RCC 7860 (cell line): ENCODE data around the gene CCDC83.

Experiments
- DNase-seq: peaks from one replicate; pipeline ENCODE4 v3.0.0-alpha.2; 2015; ENCODE audit warnings: low spot score
- FAIRE-seq: peaks from 2 replicates; lab custom pipeline; 2012; peaks lifted over from hg19 to GRCh38; lab: Jason Lieb, UNC

The CCDC83 gene

DNA sequence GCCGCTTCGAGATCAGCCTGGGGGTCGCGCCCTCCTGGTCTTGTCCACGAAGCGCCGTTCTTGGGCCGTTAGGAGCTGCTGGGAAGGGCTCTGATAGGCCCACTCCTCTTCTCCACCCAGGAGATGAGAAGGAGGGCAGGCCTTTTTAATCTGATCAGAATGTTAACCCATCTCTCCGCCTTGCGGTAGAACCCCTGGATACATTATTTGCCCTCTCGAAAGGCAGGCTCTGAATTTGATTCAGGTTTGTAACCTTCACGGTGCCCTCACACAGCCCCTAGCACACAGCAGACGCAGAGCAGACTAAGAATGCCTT is at the start of gene CCDC83:
Gene CCDC83 (plus strand): TSS at position 43 of the 316 bp plus-strand sequence. CDS start 9,741 bp downstream, outside the sequence.
- FAIRE-seq (no peak), DNase-seq (no peak)

DNA sequence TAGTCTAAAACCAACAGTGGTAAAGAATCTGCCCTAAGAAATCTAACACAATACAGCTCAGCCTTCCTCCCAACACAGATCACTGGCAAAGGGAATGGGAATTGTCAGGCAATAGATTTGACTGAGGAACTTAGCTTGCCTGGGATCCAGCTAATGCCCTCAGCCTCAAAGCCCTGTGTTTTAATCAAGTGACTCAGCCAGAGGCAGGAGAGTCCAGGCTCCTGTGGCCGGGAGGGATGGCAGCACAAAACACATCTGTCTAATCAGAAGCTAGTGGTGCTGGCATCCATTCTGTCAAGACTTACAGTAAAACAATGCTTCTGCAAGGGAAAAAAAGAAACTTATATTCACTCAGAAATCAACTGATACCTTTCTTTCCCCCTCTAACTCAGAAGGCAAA is 49.8 kb upstream of the CCDC83 start:
- no peak for DNase-seq
- FAIRE-seq: no peak

DNA sequence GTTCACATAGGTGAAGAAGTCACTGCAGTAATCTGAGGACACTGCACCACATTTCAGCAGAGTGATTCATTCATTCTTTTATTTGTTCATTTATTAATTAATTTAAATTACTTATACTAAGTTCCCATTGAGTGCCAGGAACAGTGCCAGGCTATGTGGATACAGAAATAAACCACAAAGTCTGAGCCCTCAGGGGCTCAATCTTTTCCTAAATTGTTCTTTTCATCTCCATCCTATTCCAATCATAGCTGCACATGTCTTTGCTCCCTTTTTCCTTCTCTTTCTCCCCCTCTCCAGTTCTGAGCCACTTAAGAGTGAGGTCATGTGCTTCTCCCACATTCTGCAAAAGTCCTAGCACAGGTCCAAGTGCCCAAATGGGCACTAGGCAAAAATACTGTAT is 49.2 kb upstream of the CCDC83 start:
- DNase-seq (no peak), FAIRE-seq (no peak)

DNA sequence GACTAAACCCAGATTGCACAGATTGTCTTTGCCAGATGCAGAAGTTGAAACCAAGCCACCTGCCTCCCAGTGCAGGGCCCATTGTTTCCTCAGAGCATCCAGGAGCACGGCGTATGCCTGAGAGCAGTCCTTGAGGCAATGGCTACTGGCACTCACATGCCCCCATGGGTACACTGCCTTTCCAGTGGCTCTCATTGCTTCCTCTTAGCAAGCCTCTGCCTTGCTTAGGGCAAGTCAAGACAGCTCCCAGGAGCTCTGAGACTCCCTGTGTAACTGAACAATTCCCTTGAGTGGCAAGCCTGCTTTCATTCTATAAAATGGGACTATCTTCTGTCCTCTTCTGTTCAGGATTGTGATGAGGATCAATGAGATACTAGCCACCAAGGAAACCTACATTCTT is 48.3 kb upstream of the CCDC83 start:
- no peak for DNase-seq
- FAIRE-seq: no peak

GRCh38 chr11:85809191-85809590 is 46.0 kb upstream of the CCDC83 start:
- FAIRE-seq (no peak), DNase-seq (no peak)

DNA sequence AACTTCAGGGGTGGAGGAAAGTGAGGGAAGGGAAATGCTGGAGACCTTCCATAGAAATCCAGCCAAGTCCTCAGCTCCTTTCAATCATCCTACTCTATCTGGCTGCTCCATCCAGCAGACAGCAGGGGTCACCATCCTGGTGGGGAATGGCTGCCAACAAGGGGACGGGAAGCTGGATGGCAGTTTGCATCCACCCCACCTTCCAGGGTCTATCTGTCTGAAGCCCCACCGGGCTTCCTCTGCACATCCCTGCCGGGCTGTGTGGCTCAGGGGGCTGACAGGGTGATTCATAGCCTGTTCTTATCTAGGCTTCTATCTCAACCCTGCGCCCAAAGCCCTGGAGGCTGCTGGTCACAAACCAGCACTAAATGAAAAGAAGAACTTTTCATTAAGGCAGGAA is 45.3 kb upstream of the CCDC83 start:
- DNase-seq (no peak), FAIRE-seq (no peak)

DNA sequence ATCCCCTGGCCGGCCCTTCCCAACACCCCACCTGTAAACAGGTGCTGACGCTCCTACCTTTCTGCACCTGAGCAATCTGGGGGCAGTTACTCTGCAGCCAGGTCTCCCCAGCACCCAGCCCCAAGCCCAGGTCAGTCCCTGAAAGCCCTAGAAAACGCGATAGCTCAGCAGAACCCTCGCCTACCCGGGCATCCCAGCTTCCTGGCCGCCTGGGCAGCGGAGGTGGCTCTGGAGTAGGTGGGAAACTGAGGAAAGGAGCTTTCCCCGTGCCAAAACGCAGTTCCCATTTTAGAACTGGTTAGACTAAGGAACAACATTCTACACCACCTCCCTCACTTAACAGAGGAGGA is 44.7 kb upstream of the CCDC83 start:
- no peak for FAIRE-seq
- DNase-seq: no peak

GRCh38 chr11:85810871-85811611 is 44.1 kb upstream of the CCDC83 start, which contains the start of gene SYTL2:
TSS of gene SYTL2 (minus strand) at chr11:85811141. CDS start at chr11:85757725, 53,416 bp downstream.
- no peak for FAIRE-seq

DNA sequence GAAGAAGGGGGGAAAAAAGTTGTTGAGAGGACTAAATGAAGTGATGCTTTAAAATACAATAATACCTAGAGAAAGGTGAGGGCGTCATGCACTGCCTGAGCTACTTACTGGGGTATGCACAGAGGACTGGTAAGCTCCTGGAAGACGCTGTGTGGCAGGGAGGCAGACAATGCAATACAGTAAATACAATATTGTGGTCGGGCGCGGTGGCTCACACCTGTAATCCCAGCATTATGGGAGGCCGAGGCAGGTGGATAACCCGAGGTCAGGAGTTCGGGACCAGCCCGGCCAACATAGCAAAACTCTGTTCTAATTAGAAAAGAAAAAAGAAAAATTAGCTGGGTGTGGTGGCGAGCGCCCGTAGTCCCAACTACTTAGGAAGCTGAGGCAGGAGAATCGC is 43.6 kb upstream of the CCDC83 start:
- FAIRE-seq (no peak), DNase-seq (no peak)

More at GRCh38 chr11:85810871-85811611, 44.1 kb upstream of the CCDC83 start, which contains the start of gene SYTL2:
- DNase-seq: no peak

DNA sequence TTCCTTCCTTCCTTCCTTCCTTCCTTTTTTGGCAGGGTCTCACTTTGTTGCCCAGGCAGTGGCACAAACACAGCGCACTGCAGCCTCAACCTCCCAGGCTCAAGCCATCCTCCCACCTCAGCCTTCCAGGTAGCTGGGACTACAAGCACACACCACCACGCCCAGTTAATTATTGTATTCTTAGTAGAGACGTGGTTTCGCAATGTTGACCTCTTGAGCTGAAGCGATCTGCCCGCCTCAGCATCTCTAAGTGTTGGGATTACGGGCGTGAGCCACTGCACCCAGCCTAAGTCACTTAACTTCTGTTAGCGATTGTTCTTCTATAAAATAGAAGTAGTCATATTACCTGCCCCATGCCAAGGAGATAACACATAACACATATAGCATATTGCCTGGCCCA is 41.5 kb upstream of the CCDC83 start:
- DNase-seq (no peak), FAIRE-seq (no peak)

GRCh38 chr11:85815186-85815931 is 39.8 kb upstream of the CCDC83 start:
- DNase-seq: peak; percentile 8
- FAIRE-seq: peak; percentile 27

DNA sequence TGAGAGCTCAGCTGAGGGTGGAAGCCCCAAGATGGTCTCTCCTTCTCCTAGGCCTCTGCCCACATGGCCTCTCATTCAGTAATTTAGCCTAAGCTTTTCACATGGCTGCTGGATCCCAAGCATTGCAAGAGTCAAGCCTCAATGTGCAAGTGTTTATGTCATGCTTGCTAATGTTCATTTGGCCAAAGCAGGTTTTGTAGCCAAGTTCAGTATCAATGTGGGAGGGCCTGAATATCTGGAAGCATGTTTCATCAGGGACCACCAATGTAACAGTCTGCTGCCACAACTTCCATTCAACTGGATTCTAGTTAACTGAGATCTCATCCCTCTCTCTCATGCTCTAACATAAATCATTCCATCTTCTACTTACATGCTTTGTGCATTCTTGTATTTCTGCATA is 35.7 kb upstream of the CCDC83 start:
- FAIRE-seq (no peak), DNase-seq (no peak)

- peak; percentile 52 for DNase-seq
These were observed 33.5 kb upstream of the CCDC83 start for GRCh38 chr11:85821636-85822035.

DNA sequence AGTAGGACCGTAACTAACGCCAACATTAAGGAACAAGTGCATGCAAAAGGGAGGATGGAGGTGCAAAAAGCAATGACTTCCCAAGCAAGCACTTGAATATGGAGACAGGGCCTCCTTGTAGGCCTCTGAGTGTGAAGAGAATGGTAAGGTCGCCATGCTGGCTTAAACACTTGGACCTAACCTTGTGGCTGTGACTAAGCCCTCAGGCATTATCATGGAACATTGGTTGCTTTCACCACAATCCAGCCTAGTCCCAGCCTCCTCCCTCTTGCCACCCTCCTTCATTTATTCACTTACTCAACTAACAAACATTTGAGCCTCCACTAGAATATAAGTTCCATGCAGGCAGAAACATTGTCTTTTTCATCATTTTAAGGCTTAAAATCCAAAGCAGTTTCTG is 32.4 kb upstream of the CCDC83 start:
- DNase-seq (peak; percentile 74), FAIRE-seq (peak; percentile 90)

More at GRCh38 chr11:85821636-85822035, 33.5 kb upstream of the CCDC83 start:
- no peak for FAIRE-seq

GRCh38 chr11:85823816-85824215 is 31.4 kb upstream of the CCDC83 start:
- DNase-seq (no peak), FAIRE-seq (no peak)

- FAIRE-seq: no peak
- no peak for DNase-seq
These were observed 29.6 kb upstream of the CCDC83 start for GRCh38 chr11:85825616-85826015.

DNA sequence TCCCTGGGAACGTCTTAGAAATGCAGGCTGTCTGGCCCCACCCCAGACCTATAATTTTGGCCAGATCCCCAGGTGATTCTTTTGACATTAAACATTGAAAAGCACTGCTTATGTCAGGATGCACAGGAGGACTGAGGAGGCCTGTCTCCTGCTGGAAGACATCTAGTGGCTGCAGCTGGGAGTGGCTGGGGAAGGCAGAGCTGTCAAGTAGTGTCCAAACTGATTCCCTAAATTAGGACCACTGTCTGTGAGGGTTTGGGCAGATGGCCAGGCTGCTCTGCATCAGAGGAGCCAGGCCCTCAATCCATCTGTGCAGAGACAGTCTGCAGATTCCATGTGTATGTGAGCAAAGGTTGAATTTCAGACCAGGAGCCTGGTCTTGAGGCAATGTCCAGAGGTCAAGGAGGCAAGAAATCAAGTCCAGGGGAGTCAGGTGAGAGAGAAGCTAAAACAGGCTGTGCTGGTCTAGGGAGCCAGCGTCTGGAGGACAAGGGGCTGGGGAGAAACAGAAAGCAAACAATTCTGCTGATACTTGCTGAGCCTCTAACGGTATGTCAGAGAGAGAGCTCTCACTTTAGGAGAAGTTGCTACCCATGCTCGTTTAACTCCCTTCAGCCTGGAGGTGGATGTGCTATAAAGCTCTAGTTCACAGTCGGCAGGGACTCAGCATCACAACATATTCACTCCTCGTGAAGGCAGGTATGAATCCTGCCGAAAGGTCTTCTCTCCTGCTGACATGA is 28.9 kb upstream of the CCDC83 start:
- no peak for FAIRE-seq
- DNase-seq: no peak

GRCh38 chr11:85827748-85828639 is 27.2 kb upstream of the CCDC83 start:
- DNase-seq (peak; percentile 73), FAIRE-seq (peak; percentile 74)

DNA sequence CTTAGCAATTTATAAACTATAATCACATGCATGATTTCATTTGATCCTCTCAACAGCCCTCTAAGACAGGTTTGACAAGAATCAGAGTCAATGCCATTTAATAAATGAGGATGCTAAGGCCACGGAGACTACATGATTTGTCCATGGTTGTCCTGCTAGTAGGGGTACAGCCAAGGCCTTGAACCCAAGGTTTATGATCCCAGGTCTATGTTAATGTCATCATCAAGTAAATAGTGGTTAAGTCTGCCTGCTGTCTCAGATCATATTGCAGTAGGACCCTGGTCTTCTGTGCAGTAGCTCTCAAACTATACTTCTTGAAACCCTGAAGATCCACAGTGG is 26.6 kb upstream of the CCDC83 start:
- DNase-seq (no peak), FAIRE-seq (no peak)

GRCh38 chr11:85829172-85829571 is 26.0 kb upstream of the CCDC83 start:
- DNase-seq (no peak), FAIRE-seq (no peak)

- FAIRE-seq: no peak
These were observed 24.1 kb upstream of the CCDC83 start for GRCh38 chr11:85831050-85831449.

More at GRCh38 chr11:85831050-85831449, 24.1 kb upstream of the CCDC83 start:
- DNase-seq: no peak
